Lower leg skin (tissue), 3 donors: ENCODE data around the gene TEKT3.

Experiments
- CTCF ChIP-seq, 3 donors: fragments of 450-650 bp; IDR thresholded peaks; one replicate each; pipeline ENCODE4 v1.5.1; 2016; ENCODE audit warnings: antibody characterized with exemption in 3 of 3, mild to moderate bottlenecking in 3 of 3, moderate library complexity in 2 of 3
- POLR2A ChIP-seq, 2 donors: fragments of 450-650 bp; IDR thresholded peaks; one replicate each; pipeline ENCODE4 v1.6.1; 2016 to 2017; ENCODE audit warnings: antibody characterized with exemption in 2 of 2, mild to moderate bottlenecking in 1 of 2, moderate library complexity in 1 of 2

GRCh38 chr17:15342460-15342859 is 1.1 kb upstream of the TEKT3 start:
- TF ChIP-seq CTCF (IDR thresholded peaks at IDR 0.05) = no peak
- TF ChIP-seq POLR2A (IDR thresholded peaks at IDR 0.05) = no peak
